ENCODE results near the gene DUSP5. TPM values are rescaled to one million over a fixed set of nuclear protein-coding genes. Genes with fewer than 3 reads are reported as not detected.

The DUSP5 gene
- total RNA-seq, 4 donors from 2014 or later = 4.8 to 10.8 (median 8.1) TPM

- TF ChIP-seq CTCF (IDR thresholded peaks at IDR 0.05; ENCODE audit: low read depth) = no peak
Observed at GRCh38 chr10:110525349-110526260, 27.9 kb downstream of the DUSP5 start.

DNA sequence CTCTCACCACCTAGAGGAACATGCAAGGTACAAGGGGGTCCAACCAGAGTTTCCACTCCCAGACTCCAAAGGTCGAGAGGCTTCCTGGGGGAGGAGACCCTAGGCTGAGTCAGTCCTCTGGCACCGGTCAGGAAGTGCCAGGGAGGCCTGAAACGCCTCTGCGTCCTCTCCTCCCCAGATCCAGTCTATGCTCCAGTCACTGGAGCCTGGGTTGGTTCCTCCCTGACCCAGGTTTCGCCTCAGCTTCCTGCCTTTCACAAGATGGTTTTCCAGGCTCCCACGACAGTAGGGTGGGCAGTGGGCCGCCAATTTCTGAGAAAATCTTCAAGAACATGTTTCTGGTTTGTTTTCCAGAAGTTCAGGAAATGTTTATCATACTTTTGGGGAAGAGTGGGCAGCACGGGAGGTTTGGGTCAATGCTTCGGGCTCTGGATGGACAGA, 30.0 kb downstream of the DUSP5 start:
- TF ChIP-seq CTCF (IDR thresholded peaks at IDR 0.05; ENCODE audit: low read depth) = no peak

GRCh38 chr10:110528224-110528996, 30.7 kb downstream of the DUSP5 start:
- TF ChIP-seq CTCF (IDR thresholded peaks at IDR 0.05; ENCODE audit: low read depth) = no peak

DNA sequence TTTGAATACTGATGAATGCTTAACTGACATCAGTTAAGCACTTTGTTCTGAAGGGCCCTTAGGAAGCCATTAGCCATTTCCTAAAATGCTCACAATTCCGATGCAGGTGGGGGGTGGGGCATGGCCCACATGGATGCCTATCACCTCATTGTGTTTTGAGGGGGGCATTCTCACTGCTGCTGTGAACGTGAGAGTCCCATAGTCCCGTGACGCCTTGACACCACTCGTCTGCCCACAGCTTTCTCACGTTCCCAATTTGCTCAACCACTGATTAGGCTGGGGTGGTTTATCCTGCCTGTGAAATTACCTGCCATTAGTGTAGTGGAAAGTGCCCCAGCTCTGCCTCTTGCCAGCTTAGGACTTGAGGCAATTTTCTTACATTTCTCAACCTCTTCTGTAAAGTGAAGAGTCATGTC, 31.9 kb downstream of the DUSP5 start:
- TF ChIP-seq CTCF (IDR thresholded peaks at IDR 0.05; ENCODE audit: low read depth) = no peak

GRCh38 chr10:110530131-110530831, 32.6 kb downstream of the DUSP5 start:
- no peak for TF ChIP-seq CTCF (IDR thresholded peaks at IDR 0.05; ENCODE audit: low read depth)

- TF ChIP-seq CTCF (IDR thresholded peaks at IDR 0.05; ENCODE audit: low read depth) = no peak
Observed at GRCh38 chr10:110531687-110532086, 34.0 kb downstream of the DUSP5 start.

All from subcutaneous adipose tissue (tissue), 4 donors.